Tibial artery (tissue), 4 donors: ENCODE results near the gene NOL4L.

Experiments
- DNase-seq, 2 donors: peaks; one replicate each; pipeline ENCODE4 v3.0.0-alpha.2; 2019
- H3K27ac ChIP-seq, 2 donors: fragments of 200-600 bp; sonication (generic) in 1 of 2; 1 replicate in 1 of 2; 2 replicates in 1 of 2; pipeline ENCODE4 v1.5.1; 2018 to 2019; ENCODE audit warnings: mild to moderate bottlenecking in 1 of 2
- H3K27me3 ChIP-seq, 2 donors: fragments of 200-600 bp; sonication (generic) in 1 of 2; one replicate each; pipeline versions ENCODE4 v1.5.1 to v1.6.0; 2016 to 2019
- H3K36me3 ChIP-seq, 3 donors: fragments of 200-600 bp; sonication (generic) in 2 of 3; one replicate each; pipeline ENCODE4 v1.5.1; 2016 to 2019; ENCODE audit warnings: mild to moderate bottlenecking in 2 of 3
- H3K4me1 ChIP-seq, 4 donors: fragments of 200-600 bp; sonication (generic) in 2 of 4; 1 replicate in 3 of 4; 2 replicates in 1 of 4; pipeline ENCODE4 v1.5.1; 2016 to 2019
- H3K4me3 ChIP-seq, 2 donors: fragments of 200-600 bp; sonication (generic) in 1 of 2; 1 replicate in 1 of 2; 2 replicates in 1 of 2; pipeline ENCODE4 v1.5.1; 2018 to 2019; ENCODE audit warnings: mild to moderate bottlenecking in 2 of 2
- H3K9me3 ChIP-seq, 3 donors: fragments of 200-600 bp; sonication (generic) in 1 of 3; one replicate each; pipeline ENCODE4 v1.5.1; 2016 to 2019
- CTCF ChIP-seq, 2 experiments: fragments of 200-600 bp in 1 of 2; fragments of 450-650 bp in 1 of 2; IDR thresholded peaks; one replicate each; pipeline ENCODE4 v1.5.1; 2017 to 2019; ENCODE audit warnings: antibody characterized with exemption in 2 of 2, mild to moderate bottlenecking in 1 of 2, moderate library complexity in 1 of 2
- intact Hi-C: fragments of 100-400 bp; cut with DNase I; formaldehyde crosslinking; loops from one replicate; pipeline ENCODE4 v1.15.0; 2023; ENCODE audit warnings: low total_unique reads

Gene NOL4L

GRCh38 chr20:32473231-32474008, 111.7 kb downstream of the NOL4L start:
- intact Hi-C loops = loop anchor here (10.0 kb wide), 1 partner anchor 259 kb away; no protein-coding TSS in a partner anchor
- peaks cover 0 to 48% (median 24%) of the 10 kb centered on the region in 4 donors for H3K4me1 ChIP-seq
- peak overlapping the region in 1 of 2 donors; percentile 20 for H3K4me3 ChIP-seq
- DNase-seq = no peak
- TF ChIP-seq CTCF (IDR thresholded peaks at IDR 0.05) = no peak
- no peaks in the 10 kb centered on the region for H3K27me3 ChIP-seq
- H3K27ac ChIP-seq = no peak overlapping the region
- H3K9me3 ChIP-seq = no peaks in the 10 kb centered on the region
- peaks cover 0 to 8% (median 0%) of the 10 kb centered on the region in 3 donors for H3K36me3 ChIP-seq

- Histone ChIP-seq H3K27ac (no peak overlapping the region), H3K4me3 (no peak overlapping the region), H3K4me1 (peaks cover 0 to 48% (median 24%) of the 10 kb centered on the region in 4 donors), H3K27me3 (no peaks in the 10 kb centered on the region), H3K36me3 (peaks cover 0 to 8% (median 0%) of the 10 kb centered on the region in 3 donors), H3K9me3 (no peaks in the 10 kb centered on the region)
- DNase-seq = no peak
- intact Hi-C loops = loop anchor here (10.0 kb wide), 1 partner anchor 258 kb away; no protein-coding TSS in a partner anchor
- no peak for TF ChIP-seq CTCF (IDR thresholded peaks at IDR 0.05)
Observed at GRCh38 chr20:32472581-32473207, 112.4 kb downstream of the NOL4L start.

- H3K27me3 ChIP-seq = no peaks in the 10 kb centered on the region
- peaks cover 0 to 45% (median 19%) of the 10 kb centered on the region in 4 donors for H3K4me1 ChIP-seq
- H3K4me3 ChIP-seq = no peak overlapping the region
- no peak for TF ChIP-seq CTCF (IDR thresholded peaks at IDR 0.05)
- no peaks in the 10 kb centered on the region for H3K9me3 ChIP-seq
- no peak for DNase-seq
- intact Hi-C loops = loop anchor here (10.0 kb wide), 1 partner anchor 256 kb away; no protein-coding TSS in a partner anchor
- H3K36me3 ChIP-seq = peaks cover 0 to 8% (median 0%) of the 10 kb centered on the region in 3 donors
- no peak overlapping the region for H3K27ac ChIP-seq
Observed at GRCh38 chr20:32470940-32471339, 114.2 kb downstream of the NOL4L start.

- intact Hi-C loops = loop anchor here (10.0 kb wide), 1 partner anchor 255 kb away; no protein-coding TSS in a partner anchor
- H3K27me3 ChIP-seq = no peaks in the 10 kb centered on the region
- no peak overlapping the region for H3K27ac ChIP-seq
- TF ChIP-seq CTCF (IDR thresholded peaks at IDR 0.05) = peak; percentile 11 to 13
- H3K9me3 ChIP-seq = no peaks in the 10 kb centered on the region
- DNase-seq = peak in 1 of 2 donors; percentile 48
- H3K36me3 ChIP-seq = peaks cover 0 to 8% (median 0%) of the 10 kb centered on the region in 3 donors
- no peak overlapping the region for H3K4me3 ChIP-seq
- H3K4me1 ChIP-seq = peaks cover 0 to 45% (median 13%) of the 10 kb centered on the region in 4 donors
Observed at GRCh38 chr20:32470025-32470861, 114.9 kb downstream of the NOL4L start.

- TF ChIP-seq CTCF (IDR thresholded peaks at IDR 0.05) = no peak
- Histone ChIP-seq H3K36me3 (peaks cover 0 to 8% (median 0%) of the 10 kb centered on the region in 3 donors), H3K27me3 (no peaks in the 10 kb centered on the region), H3K9me3 (no peaks in the 10 kb centered on the region), H3K4me1 (peaks cover 0 to 42% (median under 1%) of the 10 kb centered on the region in 4 donors), H3K27ac (no peak overlapping the region), H3K4me3 (no peak overlapping the region)
- DNase-seq = no peak
- intact Hi-C loops = no loop called here
Observed at GRCh38 chr20:32468860-32469259, 116.3 kb downstream of the NOL4L start.
